Measurements from ENCODE around the gene CCNB2. TPM values are rescaled to one million over a fixed set of nuclear protein-coding genes. Genes with fewer than 3 reads are reported as not detected.

Gene CCNB2
- total RNA-seq, 2 donors from 2014 or later = 74.3 to 120 TPM

- ATAC-seq (no peak), DNase-seq (ENCODE audit: low spot score in 2 of 2) (no peak)
- no peak overlapping the region for H3K27ac Mint-ChIP-seq
- no peaks in the 10 kb centered on the region for H3K9me3 Mint-ChIP-seq
- no peaks in the 10 kb centered on the region for H3K36me3 Mint-ChIP-seq
Observed at GRCh38 chr15:59173194-59173593, 68.2 kb downstream of the CCNB2 start.

DNA sequence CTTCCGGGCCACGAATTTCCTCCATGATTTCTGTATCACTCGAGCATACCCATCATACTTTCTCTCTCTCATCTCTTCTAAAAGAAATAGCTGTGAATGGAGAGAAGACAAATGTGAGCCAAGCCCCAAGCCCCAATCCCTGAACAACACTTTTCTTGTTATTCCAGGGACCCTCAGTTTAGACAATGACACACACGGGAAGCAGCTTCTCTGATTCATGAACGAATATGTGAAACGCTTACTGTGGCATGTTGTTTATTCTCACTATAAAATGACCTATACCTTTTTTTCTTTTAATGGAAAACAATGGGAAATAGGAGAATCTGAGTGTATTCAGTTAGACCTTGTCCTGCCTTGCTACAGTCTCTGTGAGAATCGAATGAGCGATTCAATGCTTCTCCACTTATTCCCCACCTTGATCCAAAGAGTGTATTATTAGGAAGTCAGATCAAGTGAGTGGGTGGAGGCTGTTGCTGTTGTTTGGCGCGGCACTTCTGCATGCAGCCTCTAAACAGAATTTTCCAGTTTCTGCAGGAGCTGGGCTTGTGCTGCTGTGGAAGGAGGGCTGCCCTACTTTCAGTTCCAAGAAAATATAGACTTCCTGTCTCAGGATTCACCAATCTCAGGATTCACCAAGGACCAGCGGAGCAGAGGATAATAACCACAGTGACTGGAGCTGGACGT, 69.3 kb downstream of the CCNB2 start:
- no peaks in the 10 kb centered on the region for H3K9me3 Mint-ChIP-seq
- no peak overlapping the region for H3K27ac Mint-ChIP-seq
- DNase-seq (ENCODE audit: low spot score in 2 of 2) = no peak
- H3K36me3 Mint-ChIP-seq = no peaks in the 10 kb centered on the region
- ATAC-seq = no peak

Other genes with a start within 250 kb of the CCNB2 start
- 10 to 100 TPM; 74.2 to 90.1 TPM for gene SLTM, start 171.5 kb upstream of the CCNB2 start, total RNA-seq
- gene RNF111, start 117.5 kb upstream of the CCNB2 start, total RNA-seq = 10 to 100 TPM; 21.0 to 36.8 TPM
- gene LDHAL6B, start 101.7 kb downstream of the CCNB2 start, total RNA-seq = not detected